NCI-H226 (cell line): ENCODE measurements around the gene CAMKK2.
"Not testable (repeated sequence)": the region's sequence is repeated elsewhere in the genome, so short reads cannot be mapped to it uniquely, and the experiment has no call there.

Experiments
- DNase-seq: peaks from one replicate; pipeline ENCODE4 v3.0.0-alpha.2; 2015

CAMKK2 gene

DNA sequence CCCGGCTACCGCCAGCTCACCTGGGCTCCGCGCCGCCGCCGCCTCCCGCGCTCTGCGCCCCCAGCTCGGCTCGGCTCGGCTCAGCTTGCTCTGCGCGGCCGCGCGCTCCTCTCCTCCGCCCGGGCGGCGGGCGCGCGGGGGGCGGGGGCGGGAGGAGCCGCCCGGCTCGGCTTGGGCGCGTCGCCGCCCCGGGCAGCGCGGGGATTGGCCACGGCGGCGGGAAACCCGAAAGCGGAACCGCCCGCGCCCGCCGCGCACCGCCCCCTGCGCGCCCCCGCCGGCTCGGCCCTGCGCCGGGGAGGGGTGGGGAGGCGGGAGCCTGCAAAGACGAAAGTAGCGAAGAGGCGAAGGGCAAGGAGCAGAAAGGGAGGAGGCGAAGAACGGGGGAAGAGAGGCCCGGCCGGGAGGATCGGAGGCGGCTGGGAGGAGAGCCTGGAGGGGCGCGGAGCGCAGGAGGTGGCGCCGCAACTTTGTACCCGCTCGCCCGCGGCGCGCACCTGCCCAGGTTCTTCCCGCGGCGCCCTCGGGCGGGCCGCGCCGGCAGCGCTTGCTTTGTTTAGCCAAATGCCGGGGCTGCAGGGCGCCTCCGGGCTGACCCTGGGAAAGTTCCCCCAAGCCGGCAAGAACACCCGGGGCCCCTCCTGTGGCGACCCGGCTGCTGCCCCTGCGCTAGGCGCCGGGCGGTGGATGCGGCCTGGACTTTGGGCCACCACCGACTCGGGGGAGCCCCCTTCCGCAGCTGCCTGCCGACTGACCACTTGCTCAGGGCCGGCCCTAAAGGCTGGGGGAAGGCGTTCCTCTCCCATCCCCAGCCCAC is at the start of gene CAMKK2:
Gene CAMKK2 (minus strand): TSS at position 92 of the 817 bp plus-strand sequence. CDS start 22,183 bp downstream, outside the sequence.
- peak; percentile 80 for DNase-seq

GRCh38 chr12:121345151-121345815 is 48.8 kb upstream of the CAMKK2 start:
- no peak for DNase-seq

- no peak for DNase-seq
Observed at GRCh38 chr12:121344506-121344905, 48.0 kb upstream of the CAMKK2 start.

- DNase-seq: no peak
Observed at GRCh38 chr12:121337416-121337815, 40.9 kb upstream of the CAMKK2 start.

DNA sequence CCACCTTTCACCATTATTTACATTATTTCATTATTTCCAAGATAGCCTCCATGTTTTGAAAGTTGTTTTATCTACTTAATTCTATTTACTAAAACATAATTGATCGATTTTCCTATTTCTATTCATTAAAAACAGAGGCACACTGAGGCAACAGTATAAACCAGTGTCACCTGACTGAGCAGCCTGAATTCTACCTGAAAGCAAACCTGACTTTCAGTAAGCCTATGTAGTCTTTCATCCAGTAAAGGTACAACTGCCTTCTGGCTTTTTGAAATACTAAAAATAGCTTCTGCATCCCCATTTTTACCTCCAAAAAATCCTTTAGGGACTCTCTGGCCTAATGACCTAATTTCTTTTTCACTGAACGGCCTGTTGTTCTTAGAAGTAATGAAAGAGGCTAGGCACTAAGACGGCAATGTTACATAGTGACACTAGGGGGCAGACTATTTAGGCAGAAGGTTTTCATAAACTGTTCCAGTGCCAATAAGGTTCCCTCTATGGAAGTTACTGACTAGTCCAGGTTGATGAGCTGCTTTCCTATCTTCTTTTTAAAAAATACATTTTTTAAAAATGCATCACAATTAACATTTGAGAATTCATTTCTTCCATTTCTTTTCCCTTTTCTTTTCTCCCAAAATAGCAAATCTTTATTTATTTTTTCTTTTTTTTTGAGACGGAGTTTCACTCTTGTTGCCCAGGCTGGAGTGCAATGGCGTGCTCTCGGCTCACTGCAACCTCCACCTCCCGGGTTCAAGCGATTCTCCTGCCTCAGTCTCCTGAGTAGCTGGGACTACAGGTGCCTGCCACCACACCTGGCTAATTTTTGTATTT is 38.2 kb upstream of the CAMKK2 start:
- peak; percentile 37 for DNase-seq

DNA sequence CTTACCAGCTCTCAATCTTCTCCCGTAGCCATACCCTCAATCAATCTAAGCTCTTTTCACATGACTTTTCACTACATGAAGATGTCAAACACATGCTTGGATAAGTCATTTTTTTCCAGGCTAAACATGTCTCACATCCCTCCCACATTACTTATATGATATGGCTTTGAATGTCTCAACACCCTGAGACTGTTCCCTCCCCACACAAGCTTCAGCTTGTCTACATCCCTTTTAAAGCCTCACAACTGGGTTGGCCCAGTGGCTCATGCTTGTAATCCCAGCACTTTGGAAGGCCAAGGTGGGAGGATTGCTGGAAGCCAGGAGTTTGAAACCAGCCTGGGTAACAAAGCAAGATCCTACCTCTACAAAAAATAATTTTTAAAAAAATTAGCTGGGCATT is 37.2 kb upstream of the CAMKK2 start:
- no peak for DNase-seq

DNA sequence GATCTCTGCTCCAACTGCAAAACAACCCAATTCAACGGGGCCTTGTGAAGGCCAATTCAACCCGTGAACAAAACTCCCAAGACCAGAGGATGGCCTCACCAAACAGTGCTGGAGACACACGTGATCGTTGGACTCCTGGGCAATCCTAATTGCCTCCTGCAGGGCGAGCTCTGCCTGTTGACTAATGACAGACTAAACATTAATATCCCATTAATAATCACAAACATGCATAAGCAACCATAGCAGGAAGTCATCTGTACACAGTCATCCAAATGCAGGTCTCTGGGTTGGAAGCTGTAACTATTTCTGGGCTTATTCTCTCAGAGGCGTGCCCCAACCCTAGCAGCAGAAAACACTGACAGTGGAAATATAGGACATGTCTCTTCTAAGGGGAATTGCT is 34.7 kb upstream of the CAMKK2 start:
- no peak for DNase-seq

DNA sequence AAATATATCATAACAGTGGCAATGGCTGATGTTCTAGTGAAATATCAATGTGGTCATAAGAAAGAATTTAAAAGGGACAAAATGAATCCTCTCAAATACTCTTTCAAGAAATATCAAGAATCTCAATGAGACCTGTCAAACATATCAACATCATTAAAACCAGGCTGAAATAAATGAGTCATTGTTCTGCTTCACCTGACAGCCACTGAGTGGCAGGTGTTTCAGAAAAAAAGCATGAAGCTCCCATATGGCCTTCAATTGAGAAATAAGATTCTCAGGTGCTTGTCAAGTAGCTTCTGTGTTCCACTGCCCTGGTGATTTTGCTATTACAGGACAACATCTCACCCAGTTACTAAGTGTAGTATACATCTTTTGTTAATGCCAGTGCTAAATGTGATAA is 34.2 kb upstream of the CAMKK2 start:
- no peak for DNase-seq

DNA sequence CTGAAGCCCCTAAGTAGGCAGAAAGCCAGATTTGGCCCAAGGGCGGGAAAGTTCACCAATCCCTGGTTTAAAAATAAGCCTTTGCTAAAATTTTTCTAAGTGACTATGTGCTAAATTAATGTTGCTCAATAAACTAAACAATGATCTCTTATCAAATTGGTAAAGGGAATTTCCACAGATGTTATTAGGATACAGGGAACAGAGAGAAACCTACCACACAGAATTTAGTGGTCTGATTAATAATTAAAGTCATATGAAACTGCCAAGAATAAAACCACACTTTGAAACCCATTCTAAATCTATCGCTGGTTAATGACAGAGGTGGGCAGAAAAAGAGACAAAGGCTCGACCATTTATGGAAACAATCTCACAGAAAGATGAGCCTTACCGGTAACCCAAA is 33.7 kb upstream of the CAMKK2 start:
- no peak for DNase-seq

- DNase-seq: no peak
Observed at GRCh38 chr12:121328620-121329019, 32.1 kb upstream of the CAMKK2 start.

DNA sequence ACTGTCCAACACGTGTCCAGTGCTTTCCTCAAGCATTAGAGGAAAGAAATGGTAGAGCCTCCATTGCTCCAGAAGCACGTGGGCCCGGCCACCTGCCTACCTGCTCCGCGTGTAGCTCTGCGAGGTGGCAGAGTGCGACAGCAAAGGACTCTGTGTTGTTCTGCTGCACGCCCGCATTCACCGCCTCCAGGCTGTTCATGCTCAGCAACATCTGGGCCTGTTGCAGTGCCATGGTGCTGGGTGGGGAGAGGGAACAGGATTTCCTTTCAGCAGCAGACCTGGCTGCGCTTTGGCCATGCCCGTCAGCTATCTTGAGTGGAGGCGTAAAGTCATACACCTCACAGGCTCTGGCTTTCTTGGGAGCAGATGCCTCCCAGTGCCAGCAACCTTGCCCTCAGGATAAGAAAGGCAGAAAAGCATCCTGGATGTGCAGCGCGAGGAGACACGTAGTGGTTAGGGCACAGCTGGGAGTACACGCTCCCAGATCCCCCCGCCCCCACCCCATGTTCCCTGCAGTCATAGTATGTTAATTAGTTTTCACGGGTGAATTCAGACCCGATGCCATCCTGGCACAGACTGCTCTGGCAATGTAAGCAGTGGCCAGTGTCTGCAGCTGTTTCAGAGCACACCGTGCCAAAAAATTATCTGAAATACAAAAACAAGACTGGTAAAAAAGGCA is 30.6 kb upstream of the CAMKK2 start:
- DNase-seq: no peak

DNA sequence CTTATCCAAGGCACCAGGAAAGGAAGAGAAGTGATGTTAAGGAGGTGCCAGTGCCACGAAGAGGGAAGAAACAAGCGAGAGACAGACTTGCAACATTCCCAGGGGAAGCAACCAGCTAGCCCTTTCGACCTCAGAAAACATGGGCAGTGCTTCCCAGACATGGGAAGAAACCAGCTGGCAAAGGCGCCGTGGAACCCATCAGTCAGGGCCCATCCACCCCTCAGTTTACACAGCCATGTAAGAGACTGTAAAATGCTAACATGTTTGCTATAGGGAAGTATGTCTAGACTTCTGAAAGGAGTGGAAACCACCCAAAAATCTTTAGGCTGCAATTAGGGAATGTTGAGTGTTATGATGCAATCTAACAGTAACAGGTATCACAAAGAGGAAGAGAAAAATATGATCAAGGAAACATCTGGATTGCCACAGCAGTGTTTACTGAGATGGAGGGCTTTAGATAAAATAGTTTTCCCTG is 29.4 kb upstream of the CAMKK2 start:
- no peak for DNase-seq

- DNase-seq: no peak
Observed at GRCh38 chr12:121323908-121324307, 27.4 kb upstream of the CAMKK2 start.

GRCh38 chr12:121318121-121318520 is 21.6 kb upstream of the CAMKK2 start:
- no peak for DNase-seq

DNA sequence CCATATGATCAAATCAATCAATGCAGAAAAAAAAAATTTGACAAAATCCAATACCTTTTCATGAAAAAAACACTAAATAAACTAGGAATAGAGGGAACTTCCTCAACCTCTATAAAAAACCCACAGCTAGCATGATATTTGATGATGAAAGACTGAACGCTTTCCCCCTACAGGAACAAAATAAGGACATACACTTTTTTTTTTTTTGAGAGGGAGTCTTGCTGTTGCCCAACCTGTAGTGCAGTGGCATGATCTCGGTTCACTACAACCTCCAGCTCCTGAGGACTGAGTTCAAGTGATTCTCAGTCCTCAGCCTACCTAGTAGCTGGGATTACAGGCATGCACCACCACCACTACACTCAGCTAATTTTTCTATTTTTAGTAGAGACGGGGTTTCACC is 17.9 kb upstream of the CAMKK2 start:
- DNase-seq: no peak

DNA sequence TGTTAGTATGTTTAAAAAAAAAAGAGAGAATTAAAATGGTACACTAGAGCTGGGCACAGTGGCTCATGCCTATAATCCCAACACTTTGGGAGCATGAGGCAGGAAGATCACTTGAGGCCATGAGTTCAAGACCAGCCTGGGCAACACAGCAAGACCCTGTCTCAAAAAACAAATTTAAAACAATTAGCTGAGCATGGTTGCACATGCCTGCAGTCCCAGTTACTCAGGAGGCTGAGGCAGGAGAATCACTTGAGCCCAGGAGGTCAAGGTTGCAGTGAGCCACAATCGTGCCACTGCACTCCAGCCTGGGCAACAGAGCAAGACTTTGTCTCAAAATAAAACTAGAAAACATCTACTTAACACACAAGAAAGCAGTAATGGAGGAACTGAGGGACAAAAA is 13.7 kb upstream of the CAMKK2 start:
- DNase-seq: not testable (repeated sequence)

DNA sequence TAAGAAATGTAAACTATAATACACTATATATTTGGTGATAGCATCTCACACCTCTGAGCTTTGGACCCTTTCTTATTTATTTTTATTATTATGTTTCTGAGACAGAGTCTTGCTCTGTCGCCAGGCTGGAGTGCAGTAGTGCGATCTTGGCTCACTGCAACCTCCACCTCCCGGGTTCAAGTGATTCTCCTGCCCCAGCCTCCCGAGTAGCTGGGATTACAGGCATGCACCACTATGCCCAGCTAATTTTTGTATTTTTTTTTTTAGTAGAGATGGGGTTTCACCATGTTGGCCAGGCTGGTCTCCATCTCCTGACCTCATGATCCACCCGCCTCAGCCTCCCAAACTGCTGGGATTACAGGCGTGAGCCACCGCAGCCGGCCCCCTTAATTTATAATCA is 10.9 kb upstream of the CAMKK2 start:
- not testable (repeated sequence) for DNase-seq

DNA sequence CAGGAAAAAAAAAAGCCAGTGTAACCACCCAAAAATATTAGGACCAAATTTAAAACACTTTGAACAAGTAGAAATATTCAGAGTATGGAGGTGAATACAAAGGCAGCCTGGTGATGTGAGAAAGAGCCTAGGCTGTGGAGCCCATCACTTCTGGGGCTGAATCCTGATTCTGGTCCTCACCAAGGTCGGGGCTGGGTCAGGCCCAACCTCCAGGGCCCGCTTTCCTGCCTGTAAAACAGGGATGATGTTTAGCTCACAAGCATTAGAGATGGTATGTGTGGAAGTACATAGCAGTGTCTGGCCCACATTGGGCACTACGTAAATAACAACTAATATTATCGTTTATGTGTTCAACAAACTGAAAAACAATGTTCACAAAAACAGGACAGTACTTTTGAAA is 7.8 kb upstream of the CAMKK2 start:
- no peak for DNase-seq

- DNase-seq: no peak
Observed at GRCh38 chr12:121301876-121302275, 5.4 kb upstream of the CAMKK2 start.

DNA sequence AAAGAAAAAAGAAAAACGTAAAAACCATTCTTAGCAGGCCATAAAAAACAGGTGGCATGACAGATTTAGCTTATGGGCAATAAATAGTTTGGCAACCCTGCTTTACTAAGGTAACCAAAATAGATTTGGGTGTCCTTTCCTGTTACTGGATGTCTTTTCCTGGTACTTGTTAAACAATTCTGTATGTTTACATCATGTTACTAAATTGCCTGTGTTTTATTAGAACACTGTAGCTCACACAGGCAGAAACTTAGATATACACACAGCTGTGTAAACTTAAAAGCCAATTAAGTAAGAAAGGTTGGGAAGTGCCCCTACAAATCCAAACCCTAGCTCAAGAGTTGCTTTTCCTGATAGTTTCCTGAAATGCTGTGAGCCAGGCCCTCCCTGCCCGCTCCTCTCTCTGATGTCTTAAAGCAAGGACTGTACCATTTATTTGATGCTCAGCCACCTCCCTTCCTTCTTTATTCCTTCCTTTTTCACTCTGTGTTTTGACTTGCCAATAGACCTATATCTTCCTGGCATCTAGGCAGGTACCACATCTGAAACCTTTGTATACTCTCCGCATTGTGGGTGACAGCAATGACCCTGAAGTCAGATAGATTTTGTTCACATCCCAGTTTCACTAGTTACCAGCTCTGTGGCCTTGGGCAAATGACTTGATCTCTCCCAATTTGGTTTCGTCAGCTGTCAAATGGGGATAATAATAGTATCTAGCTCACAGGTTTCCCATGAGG is 3.7 kb upstream of the CAMKK2 start:
- no peak for DNase-seq

GRCh38 chr12:121299662-121300061 is 3.2 kb upstream of the CAMKK2 start:
- no peak for DNase-seq

DNA sequence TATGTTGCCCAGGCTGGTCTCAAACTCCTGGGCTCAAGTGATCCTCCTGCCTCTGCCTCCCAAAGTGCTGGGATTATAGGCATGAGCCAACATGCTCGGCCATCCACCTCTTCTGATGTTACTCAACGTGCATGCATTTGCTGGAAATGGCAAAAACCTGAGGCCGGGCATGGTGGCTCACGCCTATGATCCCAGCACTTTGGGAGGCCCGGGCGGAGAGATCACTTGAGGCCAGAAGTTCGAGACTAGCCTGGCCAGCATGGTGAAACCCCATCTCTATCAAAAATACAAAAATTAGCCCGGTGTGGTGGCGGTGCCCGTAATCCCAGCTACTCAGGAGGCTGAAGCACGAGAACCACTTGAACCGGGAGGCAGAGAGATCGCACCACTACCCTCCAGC is 1.9 kb upstream of the CAMKK2 start:
- DNase-seq: not testable (repeated sequence)
